GM10248 (cell line): ENCODE measurements around the gene ATG16L2.
A peak's percentile ranks its signal among the peaks of the same experiment; 100 is the strongest.

Experiments used
- CTCF ChIA-PET: fragments of 300-600 bp; sonication (Branson Sonifier 250); formaldehyde crosslinking; extraction: SDS; loops from one replicate; lab custom pipeline; 2021; ENCODE audit warnings: antibody characterized with exemption; lab: Yijun Ruan, JAX
- POLR2A ChIA-PET: fragments of 350-650 bp; sonication (Branson Sonifier 250); formaldehyde crosslinking; extraction: SDS; loops from one replicate; lab custom pipeline; 2020; ENCODE audit warnings: antibody characterized with exemption; lab: Yijun Ruan, JAX
- DNase-seq: peaks from one replicate; pipeline ENCODE4 v3.0.0; 2012; ENCODE audit errors: extremely low spot score
- CTCF ChIP-seq: IDR thresholded peaks from 2 replicates; pipeline ENCODE4 v1.5.1; 2012; ENCODE audit warnings: mild to moderate bottlenecking, low read depth; ENCODE audit errors: extremely low read depth, missing control alignments, control extremely low read depth

Gene ATG16L2

GRCh38 chr11:72814286-72815109, at the start of gene ATG16L2:
ATG16L2 (plus strand) TSS chr11:72814411; CDS start chr11:72814446, 35 bp downstream.
- peak; percentile 25 for TF ChIP-seq CTCF
- ChIA-PET CTCF (interaction anchor here (1.5 to 11.8 kb wide), 2 partner anchors 89 to 364 kb away, joined by 3 to 83 read pairs; no protein-coding TSS in a partner anchor), POLR2A (interaction anchor here (1.2 kb wide), 1 partner anchor 11 kb away, joined by 3 read pairs; no protein-coding TSS in a partner anchor)
- DNase-seq = peak; percentile 95

- DNase-seq = no peak
- ChIA-PET CTCF (interaction anchor here (0.8 kb wide), 1 partner anchor 28 kb away, joined by 3 read pairs; no protein-coding TSS in a partner anchor), POLR2A (no interaction called here)
- TF ChIP-seq CTCF = no peak
Observed at GRCh38 chr11:72764503-72764902, 49.7 kb upstream of the ATG16L2 start.

GRCh38 chr11:72766152-72766902, 47.9 kb upstream of the ATG16L2 start:
- ChIA-PET CTCF (interaction anchor here (0.6 to 2.0 kb wide), 4 partner anchors 13 to 43 kb away, joined by 3 to 8 read pairs (median 4); partner anchors contain the start of gene STARD10), POLR2A (no interaction called here)
- no peak for TF ChIP-seq CTCF
- no peak for DNase-seq

- POLR2A ChIA-PET = interaction anchor here (1.3 kb wide), 1 partner anchor 22 kb away, joined by 3 read pairs; no protein-coding TSS in a partner anchor
- CTCF ChIA-PET = interaction anchor here (0.8 to 2.1 kb wide), 6 partner anchors 11 to 43 kb away, joined by 3 to 8 read pairs (median 4); partner anchors contain the start of gene STARD10
- no peak for TF ChIP-seq CTCF
- DNase-seq = no peak
Observed at GRCh38 chr11:72767203-72768062, 46.8 kb upstream of the ATG16L2 start.

- POLR2A ChIA-PET = no interaction called here
Observed at GRCh38 chr11:72768581-72768980, 45.6 kb upstream of the ATG16L2 start.

More at GRCh38 chr11:72768581-72768980, 45.6 kb upstream of the ATG16L2 start:
- DNase-seq = no peak
- CTCF ChIA-PET = interaction anchor here (0.7 to 2.1 kb wide), 4 partner anchors 19 to 44 kb away, joined by 3 to 8 read pairs (median 6); partner anchors contain the start of gene STARD10
- TF ChIP-seq CTCF = no peak
